Thyroid gland (tissue), 4 donors: Measurements from ENCODE around the gene METTL14.

Experiments used
- POLR2A ChIP-seq, 2 donors: fragments of 450-650 bp; IDR thresholded peaks; one replicate each; pipeline ENCODE4 v1.6.1; 2017; ENCODE audit warnings: antibody characterized with exemption in 2 of 2, mild to moderate bottlenecking in 2 of 2, moderate library complexity in 1 of 2
- TF ChIP-seq, protein P1 (sequence below), 6 experiments: fragments of 200-600 bp in 3 of 6; fragments of 450-650 bp in 3 of 6; sonication (generic) in 3 of 6; IDR thresholded peaks; one replicate each; pipeline ENCODE4 v1.5.1; 2016 to 2019; ENCODE audit warnings: antibody characterized with exemption in 6 of 6, mild to moderate bottlenecking in 2 of 6, inconsistent platforms in 1 of 6, moderate library complexity in 1 of 6

DNA sequence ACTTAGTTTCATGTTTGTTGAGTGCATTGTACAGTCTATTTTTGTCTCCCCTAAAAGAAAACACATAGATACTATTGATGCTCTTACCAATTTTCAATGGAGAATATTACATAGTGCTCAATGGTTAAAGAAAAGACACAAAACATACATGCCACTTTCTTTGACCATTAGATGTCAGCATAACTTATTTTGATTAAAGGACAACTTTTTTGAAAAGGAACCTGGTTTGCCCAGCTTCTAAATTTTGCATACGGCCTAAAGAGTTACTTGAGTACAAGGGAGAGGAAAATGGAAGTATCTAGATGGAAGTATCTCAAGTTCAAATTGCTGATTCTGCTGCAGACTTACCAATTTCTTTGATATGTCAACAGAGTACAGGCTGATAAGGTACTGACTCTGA is 68.5 kb downstream of the METTL14 start:
- TF ChIP-seq, protein P1, sequence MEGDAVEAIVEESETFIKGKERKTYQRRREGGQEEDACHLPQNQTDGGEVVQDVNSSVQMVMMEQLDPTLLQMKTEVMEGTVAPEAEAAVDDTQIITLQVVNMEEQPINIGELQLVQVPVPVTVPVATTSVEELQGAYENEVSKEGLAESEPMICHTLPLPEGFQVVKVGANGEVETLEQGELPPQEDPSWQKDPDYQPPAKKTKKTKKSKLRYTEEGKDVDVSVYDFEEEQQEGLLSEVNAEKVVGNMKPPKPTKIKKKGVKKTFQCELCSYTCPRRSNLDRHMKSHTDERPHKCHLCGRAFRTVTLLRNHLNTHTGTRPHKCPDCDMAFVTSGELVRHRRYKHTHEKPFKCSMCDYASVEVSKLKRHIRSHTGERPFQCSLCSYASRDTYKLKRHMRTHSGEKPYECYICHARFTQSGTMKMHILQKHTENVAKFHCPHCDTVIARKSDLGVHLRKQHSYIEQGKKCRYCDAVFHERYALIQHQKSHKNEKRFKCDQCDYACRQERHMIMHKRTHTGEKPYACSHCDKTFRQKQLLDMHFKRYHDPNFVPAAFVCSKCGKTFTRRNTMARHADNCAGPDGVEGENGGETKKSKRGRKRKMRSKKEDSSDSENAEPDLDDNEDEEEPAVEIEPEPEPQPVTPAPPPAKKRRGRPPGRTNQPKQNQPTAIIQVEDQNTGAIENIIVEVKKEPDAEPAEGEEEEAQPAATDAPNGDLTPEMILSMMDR (IDR thresholded peaks at IDR 0.05) = no peak
- no peak for TF ChIP-seq POLR2A (IDR thresholded peaks at IDR 0.05)
